Sciatic nerve (tissue), 2 donors: Measurements from ENCODE around the gene HNRNPA3. TPM values are rescaled to one million over a fixed set of nuclear protein-coding genes. Genes with fewer than 3 reads are reported as not detected.
"Not testable (repeated sequence)": the region's sequence is repeated elsewhere in the genome, so short reads cannot be mapped to it uniquely, and the experiment has no call there.

Experiments
- ATAC-seq: fragments of 200-7000 bp; cut with Tn5 transposase; one replicate; pipeline ENCODE4 v1.9.1; 2020; ENCODE audit warnings: mild to moderate bottlenecking, moderate library complexity
- DNase-seq: peaks from one replicate; pipeline ENCODE4 v3.0.0-alpha.2; 2020; ENCODE audit warnings: low spot score
- intact Hi-C: fragments of 100-400 bp; cut with DNase I; formaldehyde crosslinking; loops from one replicate; pipeline ENCODE4 v1.14.2; 2022
- total RNA-seq: library from RNA; stranded (reverse); fragmentation: NEBNext Ultra II Directional; extraction: Animal tissue kit (Norgen Biotek cat#: 25700); gene quantifications from one replicate; pipeline ENCODE4 v1.2.1, GENCODE V29; 2021
- donor health status: DM: no; HTN: no; CAD: no.
- donor health status: DM: no; HTN: no; CAD: no.

The HNRNPA3 gene
- total RNA-seq, 1 donor from 2014 or later = 161 TPM

DNA sequence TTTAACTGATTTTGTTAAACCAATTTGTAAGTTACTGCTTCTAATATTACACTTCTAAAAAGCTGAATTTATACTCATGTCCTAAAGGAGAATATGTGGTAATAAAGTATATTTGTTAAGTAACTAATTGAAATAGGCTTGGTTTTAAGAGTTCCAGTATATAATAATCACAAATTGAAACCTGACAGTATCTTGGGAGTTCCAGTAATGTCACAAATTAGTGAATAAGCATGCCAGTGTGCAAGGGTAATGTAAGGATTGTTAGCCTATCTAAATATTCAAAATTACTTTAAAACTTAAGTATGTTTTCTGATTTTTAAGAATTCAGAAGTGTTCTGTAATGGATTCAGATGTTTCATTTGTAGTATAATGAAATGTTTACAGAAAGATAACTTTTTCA, 10.8 kb downstream of the HNRNPA3 start:
- ATAC-seq, intact Hi-C loops, DNase-seq: not testable (repeated sequence)

DNA sequence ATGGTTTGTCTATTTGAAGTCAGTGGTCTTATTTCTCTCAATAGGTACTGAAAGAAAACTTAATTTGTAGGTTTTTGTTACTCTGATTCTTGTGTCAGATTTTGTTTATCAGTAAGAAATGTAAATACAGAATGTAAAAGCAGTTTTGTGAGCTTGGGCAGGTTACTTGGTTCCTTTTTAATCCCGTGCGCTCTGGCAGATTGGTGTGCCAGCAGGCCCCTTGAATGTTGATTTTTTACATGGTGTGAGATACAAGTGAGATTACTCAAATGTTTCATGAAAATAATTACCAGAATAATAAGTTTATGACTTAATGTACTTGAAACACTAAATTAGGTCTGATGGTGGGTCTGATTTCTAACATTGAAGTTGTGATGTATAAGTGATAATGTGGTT, 13.4 kb downstream of the HNRNPA3 start:
- intact Hi-C loops = no loop called here
- ATAC-seq (no peak), DNase-seq (no peak)

DNA sequence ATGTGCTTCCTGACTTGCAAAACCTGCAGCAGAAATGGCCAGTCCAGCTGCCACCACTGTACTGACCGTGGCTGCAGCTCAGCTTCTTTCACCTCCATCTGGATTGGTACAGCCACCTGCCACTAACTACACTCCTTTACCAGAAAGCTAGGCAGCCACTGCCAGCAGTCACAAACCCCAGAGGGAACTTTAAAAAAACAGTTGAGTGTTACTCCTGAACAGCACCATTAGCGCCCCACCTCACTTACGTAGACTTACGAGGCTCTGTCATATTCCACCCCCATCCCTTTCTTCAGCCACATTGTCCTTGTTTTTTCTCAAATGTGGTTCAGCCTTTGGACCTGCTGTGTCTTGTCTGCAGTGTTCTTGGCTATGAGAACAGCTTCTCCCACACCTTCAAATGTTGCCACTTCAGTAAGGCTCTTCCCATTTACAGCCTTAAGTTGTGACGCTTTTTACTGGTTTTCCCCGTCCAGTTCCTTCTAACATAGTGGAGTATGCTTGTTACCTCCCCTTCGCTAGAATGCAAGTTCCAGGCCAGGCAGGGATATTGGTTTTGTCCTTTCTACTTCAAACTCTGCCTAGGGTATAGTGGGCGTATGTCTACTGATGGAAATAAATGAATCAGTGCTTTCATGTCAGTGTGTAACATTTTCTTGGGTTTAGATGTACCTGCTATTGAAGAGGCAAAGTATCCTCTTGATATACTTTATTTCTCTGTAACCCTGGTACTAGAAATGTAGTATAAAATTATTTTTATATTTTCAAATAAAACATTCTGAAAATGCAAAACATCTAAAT, 17.0 kb downstream of the HNRNPA3 start:
- ATAC-seq = peak; percentile 14
- intact Hi-C loops = no loop called here

DNA sequence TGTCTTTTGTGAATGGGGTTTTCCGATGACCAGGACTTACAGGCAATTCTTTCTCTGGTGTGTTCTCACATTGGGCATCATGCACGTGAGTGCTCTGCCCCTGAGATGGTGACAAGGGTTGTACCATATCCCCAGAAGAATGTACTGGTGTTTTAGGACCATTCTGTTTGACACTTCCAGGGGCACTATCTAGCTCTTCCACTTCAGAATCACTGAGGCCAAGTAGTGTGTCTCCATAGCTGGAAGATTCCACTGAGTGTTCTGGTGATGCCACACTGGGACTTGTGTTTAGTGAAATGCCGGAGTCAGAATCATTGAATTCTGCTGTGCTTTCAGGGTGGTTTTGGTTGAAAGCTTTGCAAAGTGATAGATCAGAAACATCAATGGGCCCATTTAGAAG, 18.7 kb downstream of the HNRNPA3 start:
- no peak for ATAC-seq
- intact Hi-C loops = no loop called here
- no peak for DNase-seq

More for the DNA sequence above, 17.0 kb downstream of the HNRNPA3 start:
- DNase-seq = no peak

DNA sequence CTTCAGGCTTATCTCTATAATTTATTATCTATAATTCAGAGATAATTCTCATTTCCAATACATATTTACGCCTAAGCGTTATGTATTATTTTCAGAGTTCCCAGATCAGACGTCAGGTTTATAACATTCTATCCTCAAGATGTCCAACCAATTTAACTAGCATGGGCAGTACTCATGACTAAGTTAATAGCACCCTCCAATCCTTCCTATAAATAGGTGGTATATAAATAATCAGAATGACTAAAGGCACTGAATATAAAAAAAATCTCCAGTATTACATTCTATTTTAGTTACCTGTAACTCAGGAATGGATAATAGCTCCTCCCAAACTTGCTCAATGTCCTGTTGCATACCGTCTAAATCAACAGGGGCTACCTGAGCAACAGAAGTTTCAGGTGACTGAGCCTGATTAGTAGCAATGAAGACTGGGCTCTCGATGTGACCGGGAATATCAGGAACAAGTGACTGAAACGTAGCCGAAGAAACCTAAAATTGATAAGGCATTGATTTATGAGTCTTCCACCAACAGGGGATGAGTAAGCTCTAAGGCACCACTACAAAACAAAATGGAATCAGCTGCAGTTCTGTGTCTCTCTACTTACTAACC, 19.6 kb downstream of the HNRNPA3 start:
- ATAC-seq (no peak), DNase-seq (no peak)
- intact Hi-C loops = no loop called here

DNA sequence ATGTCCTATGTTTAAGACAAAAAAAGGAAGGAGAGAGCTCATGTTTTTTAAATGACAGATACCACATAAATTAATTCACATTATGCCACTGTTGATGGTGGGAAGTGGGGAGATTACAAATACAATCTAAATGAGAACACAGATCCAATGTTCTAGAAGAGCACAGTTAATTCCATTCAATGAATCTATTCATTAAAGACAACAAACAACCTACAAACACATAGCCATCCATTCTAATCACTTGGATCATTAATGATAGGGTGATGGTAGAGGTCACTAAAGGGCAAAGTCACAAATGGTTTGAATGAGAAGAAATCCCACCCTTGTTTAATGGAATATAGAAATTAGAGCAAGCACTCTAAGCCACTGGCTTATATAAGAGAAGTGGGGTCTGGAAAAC, 21.7 kb downstream of the HNRNPA3 start:
- intact Hi-C loops = no loop called here
- no peak for DNase-seq
- ATAC-seq = no peak

DNA sequence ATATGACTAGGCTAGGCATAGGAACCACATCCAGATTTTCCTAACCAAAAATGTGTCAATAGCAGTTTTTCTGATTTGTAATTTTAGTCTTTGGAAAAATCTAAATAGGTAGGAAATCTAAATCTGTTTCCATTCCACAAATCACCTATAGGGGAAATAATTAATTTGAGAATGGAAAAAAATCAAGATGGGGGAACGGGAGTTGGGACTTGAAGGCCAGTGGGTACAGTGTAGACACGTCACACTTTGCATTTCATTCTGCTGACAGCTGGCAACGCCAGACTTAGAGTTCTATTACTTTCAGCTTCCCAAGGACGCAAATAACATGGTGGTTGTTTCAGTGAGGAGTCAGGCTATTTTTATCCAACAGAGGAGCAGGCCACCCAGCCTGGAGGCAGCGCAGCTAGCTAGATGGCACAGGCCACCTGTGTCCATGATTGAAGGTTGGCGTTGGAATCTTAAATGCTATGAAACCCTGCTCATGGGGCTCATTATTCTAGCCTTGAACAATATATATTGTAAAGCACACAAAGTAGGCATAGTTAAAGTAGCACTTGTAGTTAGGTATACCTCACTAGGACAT, 23.4 kb downstream of the HNRNPA3 start:
- no peak for DNase-seq
- ATAC-seq = no peak
- intact Hi-C loops = no loop called here

DNA sequence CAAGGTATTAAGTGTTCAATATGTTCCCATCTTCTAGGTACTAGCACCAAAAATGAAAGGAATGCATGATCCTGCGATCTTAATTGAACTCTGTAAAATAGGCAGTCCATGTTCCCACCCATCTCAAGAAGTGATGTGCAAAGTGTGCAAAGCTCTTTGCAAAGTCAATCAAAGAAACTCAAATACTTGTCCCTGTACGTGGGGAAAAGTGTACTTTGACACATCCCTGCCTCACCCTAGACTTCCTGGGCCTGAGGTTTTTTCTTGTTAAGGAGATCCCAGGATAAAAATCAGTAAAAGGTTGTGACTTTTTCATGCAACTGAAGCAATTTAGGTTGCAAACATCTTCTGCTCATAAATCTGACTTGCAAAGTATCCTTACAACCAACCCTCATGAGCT, 25.3 kb downstream of the HNRNPA3 start:
- ATAC-seq (no peak), DNase-seq (no peak)
- intact Hi-C loops = no loop called here

DNA sequence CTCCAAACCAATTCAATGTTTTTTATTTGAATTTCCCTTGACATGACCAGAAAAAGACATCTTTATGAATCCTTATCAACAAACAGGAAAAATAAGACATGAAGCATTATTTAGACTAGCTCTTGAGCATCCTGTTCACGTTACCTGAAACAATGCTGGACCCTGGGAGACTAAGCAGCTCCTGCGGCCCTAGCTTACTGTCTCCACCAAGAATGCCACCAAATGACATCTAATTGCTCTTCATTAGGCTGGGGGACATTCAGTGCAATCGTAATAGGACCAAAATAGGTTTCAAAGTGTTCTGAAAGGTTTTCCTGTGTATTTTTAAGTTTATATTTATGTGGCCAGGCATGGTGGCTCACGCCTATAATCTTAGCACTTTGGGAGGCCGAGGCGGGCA, 26.5 kb downstream of the HNRNPA3 start:
- no peak for DNase-seq
- intact Hi-C loops = no loop called here
- ATAC-seq = no peak

DNA sequence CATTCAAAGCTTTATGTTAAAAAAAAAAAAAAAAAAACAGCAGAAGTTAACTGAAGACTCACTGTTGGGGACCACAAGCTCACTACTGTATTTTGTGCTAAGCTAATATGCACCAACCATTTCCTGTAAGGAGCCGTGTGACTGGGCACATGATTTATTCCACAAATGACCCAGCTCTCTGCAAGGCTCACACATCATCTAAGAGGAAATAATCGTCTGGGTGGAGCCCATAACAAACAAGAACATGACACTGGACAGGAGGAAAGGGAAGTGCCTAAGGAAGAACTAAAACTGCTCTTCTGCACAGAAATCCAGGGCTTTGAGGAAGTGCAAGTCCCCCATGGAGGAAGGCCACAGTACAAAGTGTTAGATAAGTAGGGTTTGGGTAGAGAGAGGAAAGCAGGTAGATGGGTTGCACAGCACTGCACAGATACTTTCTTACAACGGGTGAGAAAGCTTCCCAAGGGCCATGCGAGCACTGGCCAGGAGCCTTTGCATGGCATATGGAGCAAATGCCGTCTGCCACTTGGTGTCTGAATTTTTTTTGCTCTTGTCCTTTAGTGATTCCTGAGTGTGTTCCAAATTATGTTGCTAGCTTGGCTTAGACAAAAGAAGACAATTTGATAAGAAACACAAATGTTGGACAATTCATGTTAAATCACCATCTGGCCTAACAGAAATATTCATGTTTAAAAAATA, 27.5 kb downstream of the HNRNPA3 start:
- DNase-seq (no peak), ATAC-seq (peak; percentile 84)
- intact Hi-C loops = no loop called here

DNA sequence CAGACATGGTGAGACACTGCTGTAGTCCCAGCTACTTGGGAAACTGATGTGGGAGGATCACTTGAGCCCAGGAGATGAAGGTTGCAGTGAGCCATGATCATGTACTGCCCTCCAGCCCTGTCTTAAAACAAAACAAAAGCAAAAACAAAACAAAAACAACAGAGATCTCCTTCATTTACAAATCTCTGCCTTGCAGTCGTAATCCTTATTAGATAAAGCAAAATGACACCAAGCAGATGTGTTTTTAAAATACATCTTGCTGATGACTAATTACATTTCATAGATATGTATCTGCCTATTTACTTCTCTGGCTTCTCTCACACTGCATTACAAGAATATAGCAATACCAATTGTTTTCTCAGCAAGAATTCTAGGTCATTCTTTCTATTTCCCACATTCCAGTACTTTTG, 29.1 kb downstream of the HNRNPA3 start:
- no peak for ATAC-seq
- DNase-seq = no peak

DNA sequence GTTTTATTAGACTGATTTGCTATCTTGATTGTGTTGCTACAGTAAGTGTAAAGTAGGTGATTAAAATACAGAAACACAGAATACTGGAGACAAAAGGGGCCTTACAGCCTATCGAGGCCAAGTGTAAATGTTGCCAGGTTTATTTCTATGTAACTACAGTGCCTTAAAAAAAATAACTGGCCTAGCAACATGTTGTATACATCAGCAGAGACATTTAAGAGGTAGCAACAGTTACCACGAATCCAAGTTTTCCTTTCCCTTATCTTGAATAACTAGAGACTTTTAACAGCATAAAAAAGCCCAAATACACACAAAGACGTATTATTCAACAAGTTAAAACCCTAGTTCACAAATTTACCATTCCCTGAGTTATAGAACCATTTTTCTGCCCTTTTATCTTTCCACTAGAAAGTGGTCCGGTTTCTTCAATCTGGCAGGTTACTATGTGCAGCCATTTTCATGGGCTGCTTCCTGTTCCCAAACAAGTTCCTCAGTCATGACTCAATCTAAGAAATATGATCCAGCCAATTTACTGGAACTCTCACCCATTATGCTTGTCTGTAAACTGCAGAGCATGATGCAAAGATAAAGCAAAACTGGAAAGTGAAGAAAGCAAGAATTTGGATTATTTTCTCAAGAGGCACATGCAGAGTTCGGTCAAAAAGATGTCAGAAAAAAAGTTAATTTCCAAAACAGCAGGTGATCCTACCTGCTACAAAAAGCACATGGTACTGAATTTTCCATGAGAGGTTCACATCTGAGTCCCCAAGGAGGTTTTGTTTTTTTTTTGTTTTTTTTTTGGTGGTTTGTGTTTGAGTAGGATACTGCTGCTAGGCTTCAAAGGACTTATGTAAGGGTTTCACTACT, 29.8 kb downstream of the HNRNPA3 start:
- intact Hi-C loops = no loop called here
- DNase-seq = no peak
- peak; percentile 83 for ATAC-seq

More for the DNA sequence above, 29.1 kb downstream of the HNRNPA3 start:
- intact Hi-C loops = no loop called here

DNA sequence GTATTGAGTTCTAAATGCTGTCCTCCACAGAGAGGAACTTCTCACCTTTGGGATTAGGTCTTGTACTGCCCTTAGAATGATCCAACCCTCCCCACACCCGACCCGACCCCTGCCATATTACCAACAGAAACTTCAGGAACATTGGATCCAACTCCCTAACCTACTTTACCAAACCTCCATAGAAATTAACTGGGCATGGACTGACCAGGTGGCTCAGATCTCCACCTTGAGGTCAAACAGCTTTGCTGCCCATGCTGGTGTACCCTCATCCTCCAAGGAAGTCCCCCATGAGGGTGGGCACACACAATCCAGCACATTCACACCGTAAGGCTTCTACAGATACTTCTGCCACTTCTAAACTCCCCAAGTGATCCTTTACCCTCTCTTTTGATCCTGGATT, 30.5 kb downstream of the HNRNPA3 start:
- ATAC-seq (no peak), DNase-seq (no peak)
- intact Hi-C loops = no loop called here

DNA sequence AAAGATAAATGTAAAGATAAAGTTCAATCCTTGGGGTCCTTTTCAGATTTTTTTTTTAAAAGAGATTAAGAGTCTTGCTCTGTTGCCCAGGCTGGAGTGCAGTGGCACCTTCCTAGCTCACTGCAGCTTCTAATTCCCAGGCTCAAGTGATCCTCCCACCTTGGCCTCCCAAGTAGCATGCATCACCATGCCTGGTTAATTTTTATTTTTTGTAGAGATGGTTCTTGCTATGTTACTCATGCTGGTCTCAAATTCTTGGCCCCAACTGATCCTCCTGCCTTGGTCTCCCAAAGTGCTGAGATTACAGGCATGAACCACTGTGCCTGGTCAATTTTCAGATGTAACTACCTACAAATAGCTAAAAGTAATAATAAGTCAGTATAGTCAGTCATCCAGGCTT, 30.9 kb downstream of the HNRNPA3 start:
- DNase-seq (no peak), ATAC-seq (no peak)
- intact Hi-C loops = no loop called here

DNA sequence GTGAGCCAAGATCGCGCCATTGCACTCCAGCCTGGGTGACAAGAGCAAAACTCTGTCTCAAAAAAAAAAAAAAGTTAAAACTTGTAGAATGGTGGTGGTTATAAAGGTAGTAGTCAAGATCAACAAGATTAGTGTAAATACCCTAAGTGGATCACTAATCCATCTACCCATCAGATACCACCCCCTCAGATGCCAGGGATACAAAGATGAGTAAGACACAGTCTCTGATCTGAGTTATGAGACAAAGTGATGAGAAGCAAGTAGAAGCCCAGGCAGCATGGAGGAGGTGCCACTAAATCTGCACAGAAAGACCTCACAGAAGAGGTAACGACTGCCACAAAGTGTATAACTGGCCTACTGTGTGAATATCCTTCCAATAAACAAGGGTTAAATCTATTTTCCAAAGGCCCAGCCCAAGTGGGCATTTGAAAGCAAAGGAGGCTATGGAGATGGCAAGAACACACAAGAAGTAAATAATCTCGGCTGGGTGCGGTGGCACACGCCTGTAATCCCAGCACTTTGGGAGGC, 31.7 kb downstream of the HNRNPA3 start:
- intact Hi-C loops = no loop called here
- ATAC-seq = no peak
- DNase-seq = no peak

DNA sequence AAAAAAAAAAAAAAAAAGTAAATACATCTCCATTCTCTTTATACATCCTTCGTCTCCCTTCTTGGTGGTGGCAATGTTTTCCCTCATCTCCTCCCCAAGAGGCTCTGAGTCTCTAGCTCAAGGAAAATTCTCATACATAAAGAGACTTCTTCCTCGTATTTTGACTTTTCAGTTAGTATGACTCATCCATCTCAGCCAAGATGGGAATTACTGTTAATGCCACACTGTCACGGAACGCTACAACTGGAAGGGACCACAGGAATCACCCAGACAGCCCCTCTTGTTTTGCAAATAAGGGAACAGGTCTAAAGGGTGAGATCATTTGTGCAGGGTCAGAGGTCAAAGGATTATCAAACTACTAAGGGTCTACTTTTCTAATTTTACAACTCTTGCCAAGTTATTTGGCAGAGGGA, 32.4 kb downstream of the HNRNPA3 start:
- ATAC-seq (no peak), DNase-seq (no peak)
- intact Hi-C loops = no loop called here

DNA sequence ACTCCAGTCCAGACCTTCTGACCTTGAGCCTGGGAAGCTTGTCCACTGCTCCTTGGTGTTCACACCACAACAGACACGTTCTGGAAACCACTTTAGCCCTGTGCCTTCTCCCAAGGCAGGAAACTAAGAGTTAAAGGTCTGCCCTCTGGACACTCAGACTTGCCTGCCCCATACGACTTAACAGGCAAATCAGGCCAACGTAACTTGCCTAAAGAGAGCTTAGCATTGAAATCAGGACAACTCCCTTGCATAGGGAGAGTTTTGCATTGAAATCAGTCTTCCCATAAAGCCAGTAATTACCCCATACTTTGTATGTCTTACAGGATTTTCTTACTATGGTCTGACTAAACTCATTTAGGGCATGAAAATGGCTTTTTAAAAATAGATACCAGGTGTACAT, 33.4 kb downstream of the HNRNPA3 start:
- ATAC-seq (no peak), DNase-seq (no peak)
- intact Hi-C loops = no loop called here

DNA sequence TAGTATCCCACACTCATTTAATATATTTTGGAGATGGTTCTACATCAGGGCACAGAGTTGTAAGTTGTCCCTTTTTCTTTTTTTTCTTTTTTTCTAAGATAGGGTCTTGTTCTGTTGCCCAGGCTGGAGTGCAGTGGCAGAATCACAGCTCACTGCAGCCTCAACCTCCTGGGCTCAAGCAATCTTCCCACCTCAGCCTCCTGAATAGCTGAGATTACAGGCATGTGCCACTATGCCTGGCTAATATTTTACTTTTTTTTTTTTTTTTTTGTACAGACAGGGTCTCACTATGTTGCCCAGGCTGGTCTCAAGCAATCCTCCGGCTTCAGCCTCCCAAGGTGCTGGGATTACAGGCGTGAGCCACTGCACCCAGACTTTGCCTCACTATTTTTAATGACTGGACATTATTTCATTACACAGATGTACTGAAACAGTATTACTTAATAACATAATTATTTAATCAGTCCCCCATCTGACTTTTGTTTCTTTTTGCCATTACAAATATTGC, 34.0 kb downstream of the HNRNPA3 start:
- DNase-seq, intact Hi-C loops, ATAC-seq: not testable (repeated sequence)
